Ramos (cell line): ENCODE measurements around the gene MYRFL.

Source experiments
- in situ Hi-C: fragments of 300-500 bp; cut with MboI; formaldehyde crosslinking; loops from one replicate; pipeline ENCODE4 v1.14.3; 2022; ENCODE audit warnings: low sequenced_read_pairs; ENCODE audit not compliant: unreplicated experiment

The MYRFL gene

GRCh38 chr12:69894800-69895383 is 69.9 kb downstream of the MYRFL start:
- in situ Hi-C loops = loop anchor here (10.0 kb wide), 1 partner anchor 690 kb away; no protein-coding TSS in a partner anchor

DNA sequence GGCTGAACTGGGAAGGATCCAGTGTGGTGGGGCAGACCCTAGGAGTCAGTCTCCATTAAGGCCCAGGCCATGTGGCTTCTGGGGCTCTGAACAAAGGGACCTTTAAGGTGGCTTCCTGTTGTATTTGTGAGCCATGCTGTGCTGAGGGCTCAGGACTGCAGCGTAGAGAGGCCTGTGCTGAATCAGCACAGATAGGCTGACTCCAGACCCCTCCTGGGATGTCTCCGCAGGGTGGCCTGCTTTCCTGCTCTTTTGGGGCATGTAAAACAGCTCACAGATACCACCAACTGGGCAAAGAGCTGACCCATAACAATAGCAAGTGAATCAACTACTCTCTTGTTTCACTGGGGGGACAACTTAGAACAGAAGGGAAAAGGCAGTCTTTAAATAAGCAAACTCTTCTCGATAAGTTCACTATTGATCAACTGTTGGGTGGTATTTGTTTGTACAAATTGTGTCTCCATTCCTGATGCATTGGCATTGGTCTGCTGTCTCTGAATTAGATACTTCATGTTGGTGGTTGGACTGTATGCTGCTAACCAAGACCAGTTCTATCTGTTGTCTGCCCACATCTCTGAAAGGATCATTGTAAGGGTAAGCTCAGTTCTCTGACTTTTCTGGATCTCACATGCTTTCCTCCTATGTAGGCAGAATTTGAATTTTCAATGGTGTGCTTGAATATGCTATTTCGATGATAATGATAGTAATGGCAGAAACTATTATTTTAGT is 71.8 kb downstream of the MYRFL start:
- in situ Hi-C loops = loop anchor here (10.0 kb wide), 1 partner anchor 688 kb away; no protein-coding TSS in a partner anchor

DNA sequence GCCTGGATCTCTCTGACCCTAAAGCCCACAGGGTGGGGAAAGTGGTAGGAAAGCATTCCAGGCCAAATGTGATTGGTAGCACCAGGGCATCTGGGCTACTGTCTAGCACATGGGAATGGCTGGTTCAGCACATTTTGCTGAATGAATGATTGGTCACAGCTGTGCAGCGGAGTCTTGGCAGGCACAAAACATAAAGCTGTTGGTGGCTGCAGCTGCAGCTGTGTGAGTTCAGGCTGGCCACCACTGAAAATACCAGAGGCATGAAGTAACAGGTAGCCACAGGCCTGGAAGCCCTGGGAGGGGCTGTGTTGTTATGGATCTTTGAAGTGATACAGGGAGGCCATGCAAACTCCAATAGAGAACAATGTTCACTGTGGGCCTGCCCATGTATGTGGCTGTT is 72.7 kb downstream of the MYRFL start:
- in situ Hi-C loops = loop anchor here (10.0 kb wide), 1 partner anchor 687 kb away; no protein-coding TSS in a partner anchor

DNA sequence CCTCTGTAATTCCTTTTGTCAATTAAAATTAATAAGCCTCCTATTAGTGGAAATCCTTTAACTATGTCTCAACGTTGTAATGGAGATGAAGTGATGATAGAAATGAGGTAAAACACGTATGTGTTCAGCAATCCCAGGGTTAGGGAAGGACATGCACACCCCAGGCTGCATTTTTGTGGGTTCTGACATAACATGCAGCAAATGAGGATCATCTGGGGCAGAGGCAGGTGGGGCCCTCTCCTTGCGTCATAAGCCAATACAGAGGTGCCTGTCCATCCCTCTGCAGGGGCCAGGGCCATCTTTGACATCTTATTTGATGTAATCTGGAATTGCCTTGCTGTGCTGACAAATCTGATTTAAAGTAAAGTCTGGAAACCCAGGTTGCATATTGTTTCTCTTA is 73.2 kb downstream of the MYRFL start:
- in situ Hi-C loops = loop anchor here (10.0 kb wide), 1 partner anchor 687 kb away; no protein-coding TSS in a partner anchor

DNA sequence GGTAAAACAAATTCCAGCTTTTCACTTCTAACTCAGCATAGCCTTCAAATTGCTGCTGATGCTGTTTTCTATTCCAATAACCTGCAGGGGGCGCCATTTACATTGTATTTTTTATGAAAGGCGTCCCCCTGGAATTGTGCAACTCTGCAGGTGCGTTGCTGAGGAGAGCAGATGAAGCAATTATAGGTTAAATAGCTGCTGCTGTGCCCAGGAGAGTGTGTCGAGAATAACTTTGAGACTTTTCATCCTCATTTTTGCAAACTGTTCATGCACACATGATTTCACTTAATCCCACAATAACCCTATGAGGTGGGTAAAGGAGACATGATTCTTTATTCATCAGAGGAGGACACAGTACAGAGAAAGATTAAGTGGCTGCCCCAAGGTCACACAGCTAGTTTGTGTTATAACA is 75.7 kb downstream of the MYRFL start:
- in situ Hi-C loops = loop anchor here (10.0 to 25.0 kb wide), 2 partner anchors 344 to 462 kb away; partner anchors contain the start of genes CNOT2 and KCNMB4

DNA sequence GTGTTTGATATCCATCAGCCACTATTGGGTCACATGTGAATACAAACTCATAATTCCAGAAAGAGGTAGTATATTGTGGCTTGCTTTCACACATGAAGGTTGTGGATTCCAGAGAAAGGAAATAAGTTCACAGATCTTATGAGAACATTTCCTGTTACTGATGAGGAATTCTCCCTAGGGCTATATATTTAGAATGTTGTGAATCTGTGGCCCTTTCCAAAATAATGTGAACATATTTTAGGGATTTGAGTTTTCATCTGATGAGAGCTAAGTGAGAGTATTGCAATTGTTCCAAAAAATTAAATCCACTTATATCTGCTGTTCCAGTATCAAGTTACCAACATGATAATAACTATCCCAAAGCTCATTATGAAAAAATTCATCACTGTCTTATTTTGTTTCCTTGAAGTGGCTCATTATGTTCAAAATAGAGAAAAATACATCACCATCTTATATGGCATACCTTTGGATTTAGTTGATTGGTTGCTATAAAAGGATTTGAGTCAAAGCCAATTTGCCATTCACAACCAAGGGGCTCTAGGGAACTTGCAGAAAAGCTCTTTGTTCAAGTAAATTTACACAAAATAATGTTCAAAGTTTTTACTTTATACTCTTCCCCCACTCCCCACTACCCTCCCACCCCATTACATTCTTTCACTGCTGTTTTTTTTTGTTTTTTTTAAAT is 76.3 kb downstream of the MYRFL start:
- in situ Hi-C loops = loop anchor here (10.0 to 25.0 kb wide), 2 partner anchors 343 to 461 kb away; partner anchors contain the start of genes CNOT2 and KCNMB4

- in situ Hi-C loops = loop anchor here (10.0 to 25.0 kb wide), 2 partner anchors 341 to 459 kb away; partner anchors contain the start of genes CNOT2 and KCNMB4
Measured at GRCh38 chr12:69903548-69903947, 78.5 kb downstream of the MYRFL start.

DNA sequence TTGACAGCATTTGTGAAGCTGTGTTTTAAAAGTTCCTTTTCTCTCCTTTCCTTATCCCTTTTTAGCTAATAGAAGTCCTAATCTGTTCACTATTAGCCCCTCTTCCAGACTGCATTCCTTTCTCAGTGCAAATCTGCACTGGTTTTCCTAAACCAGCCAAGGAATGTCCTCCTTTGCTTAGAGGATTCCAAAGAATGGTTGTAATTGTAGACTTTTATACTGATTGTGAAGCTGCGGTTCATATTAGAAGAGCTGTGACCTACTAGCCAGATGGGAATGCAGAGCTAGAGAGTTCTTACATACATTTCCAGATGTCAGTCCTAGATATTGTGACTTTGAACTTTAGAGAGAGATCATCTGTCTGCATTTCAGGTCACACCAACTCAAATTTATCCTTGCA is 79.8 kb downstream of the MYRFL start:
- in situ Hi-C loops = loop anchor here (10.0 to 25.0 kb wide), 2 partner anchors 340 to 458 kb away; partner anchors contain the start of genes CNOT2 and KCNMB4

GRCh38 chr12:69905801-69906200 is 80.8 kb downstream of the MYRFL start:
- in situ Hi-C loops = loop anchor here (10.0 to 25.0 kb wide), 2 partner anchors 339 to 456 kb away; partner anchors contain the start of genes CNOT2 and KCNMB4

GRCh38 chr12:69906411-69907216 is 81.6 kb downstream of the MYRFL start:
- in situ Hi-C loops = loop anchor here (10.0 to 25.0 kb wide), 2 partner anchors 338 to 456 kb away; partner anchors contain the start of genes CNOT2 and KCNMB4

- in situ Hi-C loops = loop anchor here (10.0 to 25.0 kb wide), 2 partner anchors 337 to 454 kb away; partner anchors contain the start of genes CNOT2 and KCNMB4
Measured at GRCh38 chr12:69908203-69908602, 83.2 kb downstream of the MYRFL start.

GRCh38 chr12:69910694-69911093 is 85.7 kb downstream of the MYRFL start:
- in situ Hi-C loops = loop anchor here (25.0 kb wide), 1 partner anchor 452 kb away; the partner anchor contains the start of gene KCNMB4

DNA sequence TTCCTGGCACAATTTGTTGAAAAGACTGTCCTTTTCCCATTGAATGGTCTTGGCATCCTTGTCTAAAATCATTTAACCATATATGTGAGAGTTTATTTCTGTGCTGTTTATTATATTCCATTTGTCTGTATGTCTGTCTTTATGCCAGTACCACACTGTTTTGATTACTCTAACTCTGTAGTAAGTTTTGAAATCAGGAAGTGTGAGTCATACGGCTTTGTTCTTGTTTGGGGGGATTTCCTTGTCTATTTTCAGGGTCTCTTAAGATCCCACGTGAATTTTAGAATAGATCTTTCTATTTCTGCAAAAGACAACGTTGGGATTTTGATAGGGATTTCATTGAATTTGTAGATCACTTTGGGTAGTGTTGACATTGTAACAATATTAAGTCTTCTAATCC is 88.5 kb downstream of the MYRFL start:
- in situ Hi-C loops = loop anchor here (25.0 kb wide), 1 partner anchor 449 kb away; the partner anchor contains the start of gene KCNMB4

DNA sequence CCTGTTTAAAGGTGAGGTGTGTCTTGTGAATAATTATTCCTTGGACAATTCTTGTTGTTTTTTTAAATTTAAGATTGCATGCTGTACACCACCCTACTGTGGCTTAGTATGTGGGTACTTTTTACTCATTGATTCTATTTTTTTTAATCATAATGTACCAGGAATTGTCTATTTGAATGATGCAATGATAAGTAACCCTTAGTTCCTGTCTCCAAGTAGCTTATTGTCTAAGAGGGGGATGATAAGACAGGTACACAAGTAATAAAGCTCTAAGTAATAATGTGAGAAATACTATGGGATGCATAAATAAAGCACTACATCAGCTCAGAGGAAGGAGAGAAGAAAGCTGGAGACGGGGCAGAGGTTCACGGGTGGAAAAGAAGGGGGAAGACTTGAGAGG is 90.9 kb downstream of the MYRFL start:
- in situ Hi-C loops = loop anchor here (25.0 kb wide), 1 partner anchor 446 kb away; the partner anchor contains the start of gene KCNMB4

GRCh38 chr12:69916544-69917235 is 91.7 kb downstream of the MYRFL start:
- in situ Hi-C loops = loop anchor here (25.0 kb wide), 1 partner anchor 446 kb away; the partner anchor contains the start of gene KCNMB4

DNA sequence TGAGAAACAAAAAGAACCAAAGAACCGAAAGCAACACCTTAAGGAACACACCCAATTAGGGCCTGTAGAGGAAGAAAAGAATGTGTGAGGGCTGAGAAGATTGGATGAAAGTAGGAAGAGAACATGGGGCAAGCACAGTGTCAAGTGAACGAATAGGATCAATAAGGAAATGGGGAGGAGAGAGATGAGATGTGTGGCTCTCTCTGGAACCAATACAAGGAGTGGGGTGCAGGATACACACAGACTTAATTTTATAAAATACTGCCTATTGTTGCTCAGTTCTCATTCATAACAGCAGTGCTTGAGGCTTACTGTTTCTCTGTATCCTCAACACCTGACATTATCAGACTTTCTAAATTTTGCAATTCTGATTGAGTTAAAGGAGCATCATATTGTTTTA is 93.3 kb downstream of the MYRFL start:
- in situ Hi-C loops = loop anchor here (25.0 kb wide), 1 partner anchor 444 kb away; the partner anchor contains the start of gene KCNMB4

DNA sequence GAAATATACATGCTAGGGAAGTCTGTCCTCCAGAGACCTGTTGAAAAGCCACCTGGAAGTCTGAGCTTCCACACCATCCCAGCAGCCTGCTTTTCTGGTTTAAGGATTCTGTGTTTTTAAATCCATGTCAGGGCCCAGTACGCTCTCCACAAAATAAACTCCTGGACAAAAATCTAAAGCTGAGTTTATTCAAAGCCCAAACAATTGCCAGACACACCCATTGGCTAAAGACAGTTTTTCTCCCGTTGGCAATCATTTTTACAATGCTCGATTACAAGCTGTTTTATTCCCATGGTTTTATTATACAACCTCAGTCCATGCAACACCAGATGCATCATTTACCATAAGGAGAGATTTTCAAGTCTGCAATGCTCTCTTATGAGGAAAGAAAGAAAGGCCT is 94.5 kb downstream of the MYRFL start:
- in situ Hi-C loops = loop anchor here (25.0 kb wide), 1 partner anchor 443 kb away; the partner anchor contains the start of gene KCNMB4

DNA sequence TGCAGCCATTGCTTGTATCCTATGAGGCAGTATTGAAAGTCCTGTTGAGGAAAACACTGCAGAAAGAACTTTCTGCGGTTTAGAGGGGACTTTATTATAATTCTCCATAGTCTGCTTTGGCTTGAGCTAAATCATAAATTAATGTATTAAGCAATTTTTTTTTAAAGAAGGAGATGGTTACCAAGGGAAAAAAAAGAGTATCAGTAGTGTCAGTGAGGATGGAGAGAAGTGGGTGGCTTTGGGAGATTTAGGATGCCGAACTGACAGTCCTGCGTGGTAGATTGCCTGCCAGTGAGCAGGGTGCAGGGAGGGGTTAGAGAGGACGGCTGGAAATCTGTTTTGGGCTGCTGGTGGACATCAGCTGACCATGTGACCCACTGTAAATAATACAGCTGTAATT is 96.8 kb downstream of the MYRFL start:
- in situ Hi-C loops = loop anchor here (25.0 kb wide), 1 partner anchor 440 kb away; the partner anchor contains the start of gene KCNMB4
